ENCODE measurements around the gene RASGRF2.

The RASGRF2 gene

DNA sequence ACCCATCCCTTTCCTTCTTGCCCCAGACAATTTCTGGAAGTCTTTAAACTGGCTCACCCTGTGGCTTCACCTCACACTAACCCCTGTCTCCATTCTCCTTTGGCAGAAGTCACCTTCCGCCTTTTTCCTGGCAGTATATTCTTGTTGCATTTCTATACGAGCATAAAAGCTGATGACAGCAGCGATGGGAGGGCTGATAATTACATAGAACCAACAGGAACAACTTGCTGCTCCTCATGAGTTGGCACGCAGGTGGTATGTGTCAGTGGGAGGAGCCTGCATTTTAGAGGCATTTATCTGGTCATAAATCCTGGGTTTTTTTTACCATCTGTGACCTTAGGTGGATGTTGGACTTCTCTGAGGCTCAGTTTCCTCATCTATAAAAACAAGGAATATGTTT is 211.6 kb downstream of the RASGRF2 start:
- DNase-seq (ENCODE audit: low read depth in 2 of 2) = no peak

- no peak for DNase-seq (ENCODE audit: low read depth in 2 of 2)
Measured at GRCh38 chr5:81172710-81173109, 212.5 kb downstream of the RASGRF2 start.

DNA sequence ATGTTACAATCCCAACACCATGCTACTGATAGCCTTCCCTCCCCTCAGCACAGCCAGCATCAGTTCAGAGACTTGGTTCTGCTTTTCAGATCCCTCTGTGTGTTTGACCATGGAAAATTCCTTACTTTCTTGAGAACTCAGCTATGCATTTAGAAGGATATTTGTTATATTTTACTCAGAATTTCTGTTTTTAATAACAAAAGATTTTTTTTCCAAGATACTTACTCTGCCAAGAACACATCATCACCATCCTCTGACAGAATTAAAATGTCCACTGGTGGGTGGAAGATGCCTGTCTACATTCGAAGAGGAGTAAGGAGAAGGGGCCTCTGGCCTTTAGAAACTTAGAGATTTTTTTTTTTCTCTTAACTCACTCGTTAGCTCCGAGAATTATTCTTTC is 216.9 kb downstream of the RASGRF2 start:
- DNase-seq (ENCODE audit: low read depth in 2 of 2) = no peak

DNA sequence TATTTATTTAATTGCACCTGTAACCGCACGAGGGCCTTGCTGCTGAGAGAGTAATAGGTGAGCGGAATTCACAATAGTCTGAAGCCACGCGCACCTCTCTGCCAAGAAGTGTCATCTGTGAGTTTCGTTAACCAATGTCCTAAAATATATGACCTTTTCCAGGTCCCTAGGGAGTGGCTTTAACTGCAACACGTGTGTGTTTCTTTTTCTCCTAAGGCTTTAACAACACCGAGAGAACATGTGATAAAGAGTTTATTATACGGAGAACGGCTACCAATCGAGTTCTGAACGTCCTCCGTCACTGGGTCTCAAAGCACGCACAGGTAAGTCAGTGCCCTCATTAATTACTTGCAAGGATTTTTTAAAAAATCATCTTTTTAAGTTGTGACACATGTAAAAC is 219.8 kb downstream of the RASGRF2 start:
- DNase-seq (ENCODE audit: low read depth in 2 of 2) = no peak

- DNase-seq (ENCODE audit: low read depth in 2 of 2) = no peak
Measured at GRCh38 chr5:81180780-81181460, 220.8 kb downstream of the RASGRF2 start.

DNA sequence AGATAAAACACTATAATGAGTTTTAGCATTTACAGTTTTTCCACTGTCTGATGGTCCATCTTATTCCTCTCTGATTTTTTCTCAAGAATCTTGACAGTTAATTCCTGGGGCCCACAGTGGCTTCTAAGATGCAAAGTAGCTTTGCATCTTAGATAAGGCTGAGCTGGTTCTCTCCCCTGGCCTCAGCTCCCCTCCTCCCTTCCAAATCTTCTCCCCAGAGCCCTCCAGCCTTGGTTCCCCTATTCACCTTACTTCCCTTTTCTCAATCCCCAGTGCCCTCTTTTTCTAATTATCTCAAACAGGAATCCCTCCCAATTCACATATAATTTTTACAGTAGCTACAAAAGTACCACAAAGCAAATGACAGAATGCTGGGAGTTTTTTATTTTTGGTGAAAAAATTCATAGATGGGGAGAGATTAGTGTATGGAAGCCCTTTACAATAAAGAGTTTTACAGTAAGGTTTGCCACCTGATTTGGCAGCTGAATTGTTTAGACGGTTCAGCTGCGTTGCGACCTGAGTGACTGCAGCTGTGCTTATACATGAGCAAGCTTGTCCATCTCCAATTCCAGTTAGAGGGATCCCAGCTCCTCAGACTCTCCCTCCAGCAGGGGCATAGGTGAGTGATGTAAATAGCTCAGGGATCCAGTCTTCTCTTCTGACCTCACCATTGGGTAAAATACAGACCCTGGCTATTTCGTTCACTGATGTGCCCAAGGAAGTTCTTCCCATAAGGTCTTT is 221.6 kb downstream of the RASGRF2 start:
- DNase-seq (ENCODE audit: low read depth in 2 of 2) = no peak

DNA sequence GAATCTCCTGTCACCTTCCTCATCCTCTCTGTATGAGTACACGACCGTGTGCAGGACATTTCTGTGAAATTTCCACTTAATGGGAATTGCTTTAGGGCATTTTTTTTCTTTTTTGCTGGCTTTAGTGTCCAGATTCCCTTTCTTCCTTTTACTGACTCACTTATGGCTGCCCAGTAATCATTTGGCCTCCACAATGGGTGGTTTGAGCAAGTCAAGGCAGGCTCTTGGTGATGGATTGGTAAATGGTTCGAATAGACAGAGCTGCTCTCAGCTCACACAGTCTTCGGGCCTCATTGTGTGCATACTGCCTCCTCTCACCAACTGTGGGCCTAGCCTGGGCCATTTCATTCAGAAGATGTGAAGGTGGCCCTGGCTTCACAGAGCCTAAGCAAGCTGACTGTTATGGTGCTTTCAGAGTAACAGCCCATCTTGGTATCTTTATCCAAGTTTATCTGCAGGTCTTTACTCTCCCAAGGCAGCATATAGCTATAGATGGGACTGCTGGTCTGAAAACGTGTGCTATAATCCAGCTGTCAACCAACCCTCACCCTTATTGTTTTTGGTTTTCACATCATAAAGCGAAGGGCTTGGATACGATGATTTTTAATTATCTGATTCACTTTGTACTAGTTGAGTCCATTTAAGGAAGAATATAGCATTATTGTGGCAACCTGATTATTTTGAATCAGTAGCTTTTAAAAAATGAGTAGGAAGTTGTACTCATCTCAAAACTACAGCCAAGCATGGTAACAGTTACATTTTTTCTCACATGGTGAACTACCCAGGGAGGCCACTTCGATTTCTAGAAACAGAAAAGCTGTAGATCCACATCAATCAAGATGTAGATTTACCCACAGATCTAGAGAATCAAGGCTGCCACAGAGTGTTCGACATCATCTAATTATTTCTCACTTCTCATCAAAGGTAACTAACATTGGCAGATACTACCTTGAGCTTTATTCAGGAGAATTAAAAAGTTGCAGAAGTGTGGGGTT is 222.5 kb downstream of the RASGRF2 start:
- no peak for DNase-seq (ENCODE audit: low read depth in 2 of 2)

- no peak for DNase-seq (ENCODE audit: low read depth in 2 of 2)
Measured at GRCh38 chr5:81183811-81184748, 223.9 kb downstream of the RASGRF2 start.

DNA sequence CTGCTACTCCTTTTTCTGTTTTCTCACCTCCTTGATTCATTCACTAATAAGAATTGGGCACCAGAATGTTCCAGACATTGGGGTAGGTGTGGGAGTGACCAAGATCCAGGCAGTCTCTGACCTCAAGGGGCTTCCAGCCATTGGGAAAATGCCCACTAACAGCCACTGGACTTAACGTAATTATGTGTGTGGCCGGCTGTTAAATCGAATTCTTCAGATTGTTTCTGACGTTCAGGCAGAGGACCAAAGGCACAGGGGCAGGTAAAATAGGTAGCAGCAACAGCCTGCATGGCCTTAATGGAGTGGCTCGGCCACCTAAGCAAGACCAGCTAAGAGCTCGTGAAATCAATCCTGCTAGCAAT is 224.6 kb downstream of the RASGRF2 start:
- DNase-seq (ENCODE audit: low read depth in 2 of 2) = no peak

GRCh38 chr5:81187885-81188284 is 227.7 kb downstream of the RASGRF2 start:
- DNase-seq (ENCODE audit: low read depth in 2 of 2) = no peak

- no peak for DNase-seq (ENCODE audit: low read depth in 2 of 2)
Measured at GRCh38 chr5:81188962-81189361, 228.8 kb downstream of the RASGRF2 start.

DNA sequence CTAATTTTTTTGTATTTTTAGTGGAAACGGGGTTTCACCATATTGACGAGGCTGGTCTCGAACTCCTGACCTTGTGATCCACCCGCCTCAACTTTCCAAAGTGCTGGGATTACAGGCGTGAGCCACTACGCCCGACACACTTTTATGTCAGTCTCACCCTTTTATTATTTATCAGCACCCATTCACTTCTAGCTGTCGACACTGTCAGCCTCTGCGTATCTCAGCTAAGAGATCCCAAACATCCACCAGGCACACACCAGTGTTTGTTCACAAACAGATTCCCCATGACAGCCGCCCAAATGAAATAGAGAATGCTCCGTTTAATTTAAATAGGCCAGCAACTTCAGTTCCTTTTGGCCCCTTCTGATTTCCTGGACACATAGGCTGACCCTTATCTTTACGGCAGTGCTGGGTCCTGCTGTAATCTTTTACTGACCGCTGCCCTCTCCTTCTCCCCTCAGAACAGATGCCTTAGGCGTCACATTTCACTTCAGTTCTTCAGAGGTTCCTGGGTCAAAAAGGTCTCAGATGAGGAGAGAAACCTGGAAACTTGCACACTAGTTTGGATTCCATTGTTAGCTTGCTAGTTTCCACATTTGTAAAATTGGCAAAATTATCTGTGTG is 229.8 kb downstream of the RASGRF2 start:
- DNase-seq (ENCODE audit: low read depth in 2 of 2) = no peak

DNA sequence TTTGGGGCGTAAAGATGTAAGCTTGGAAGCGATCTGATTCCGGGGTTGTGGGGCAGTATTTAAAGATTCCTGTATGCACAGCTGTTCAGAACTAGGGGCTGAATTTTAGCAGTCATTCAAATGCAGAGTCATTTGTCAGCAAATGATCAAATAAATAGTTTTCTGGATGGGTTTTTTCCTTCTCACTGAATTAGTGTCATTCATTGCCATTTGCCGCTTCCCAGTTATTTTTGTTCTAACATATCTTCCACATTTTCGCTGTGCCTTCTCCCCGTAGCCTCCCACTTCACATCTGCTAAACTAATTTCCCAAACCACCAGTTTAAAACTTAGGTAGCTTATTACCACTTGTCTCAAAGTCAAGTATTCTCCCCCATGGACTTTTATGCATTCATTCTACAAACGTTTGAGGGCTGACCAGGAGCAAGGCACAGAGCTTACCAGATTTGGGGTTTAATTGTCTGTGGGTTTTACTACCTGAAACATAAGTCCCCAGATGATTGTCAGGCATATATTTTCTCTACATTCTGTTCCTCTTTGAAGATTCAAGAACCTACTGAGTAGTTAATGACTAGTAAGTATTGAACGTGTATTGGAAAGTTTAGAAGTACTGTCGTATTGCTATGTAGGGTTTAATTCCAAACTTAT is 231.7 kb downstream of the RASGRF2 start:
- DNase-seq (ENCODE audit: low read depth in 2 of 2) = no peak

DNA sequence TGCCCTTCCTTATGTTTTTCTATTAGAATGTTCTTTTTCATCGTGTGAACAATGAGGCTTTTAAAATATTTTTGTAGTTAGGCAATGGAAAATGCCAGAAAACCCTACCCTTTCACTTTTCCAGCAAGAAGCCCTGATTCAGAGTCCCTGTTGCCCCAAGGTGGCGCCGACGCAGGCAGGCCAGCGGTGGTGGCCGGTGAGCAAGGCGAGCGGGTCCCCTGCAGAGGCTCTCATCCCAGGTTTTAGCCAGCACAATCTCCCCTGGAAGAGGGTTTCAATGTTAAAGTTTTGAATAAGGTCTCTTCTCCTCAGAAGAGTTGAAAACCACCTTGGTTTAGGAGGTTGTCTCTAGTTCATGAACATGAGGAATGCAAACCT is 232.2 kb downstream of the RASGRF2 start:
- DNase-seq (ENCODE audit: low read depth in 2 of 2) = no peak

DNA sequence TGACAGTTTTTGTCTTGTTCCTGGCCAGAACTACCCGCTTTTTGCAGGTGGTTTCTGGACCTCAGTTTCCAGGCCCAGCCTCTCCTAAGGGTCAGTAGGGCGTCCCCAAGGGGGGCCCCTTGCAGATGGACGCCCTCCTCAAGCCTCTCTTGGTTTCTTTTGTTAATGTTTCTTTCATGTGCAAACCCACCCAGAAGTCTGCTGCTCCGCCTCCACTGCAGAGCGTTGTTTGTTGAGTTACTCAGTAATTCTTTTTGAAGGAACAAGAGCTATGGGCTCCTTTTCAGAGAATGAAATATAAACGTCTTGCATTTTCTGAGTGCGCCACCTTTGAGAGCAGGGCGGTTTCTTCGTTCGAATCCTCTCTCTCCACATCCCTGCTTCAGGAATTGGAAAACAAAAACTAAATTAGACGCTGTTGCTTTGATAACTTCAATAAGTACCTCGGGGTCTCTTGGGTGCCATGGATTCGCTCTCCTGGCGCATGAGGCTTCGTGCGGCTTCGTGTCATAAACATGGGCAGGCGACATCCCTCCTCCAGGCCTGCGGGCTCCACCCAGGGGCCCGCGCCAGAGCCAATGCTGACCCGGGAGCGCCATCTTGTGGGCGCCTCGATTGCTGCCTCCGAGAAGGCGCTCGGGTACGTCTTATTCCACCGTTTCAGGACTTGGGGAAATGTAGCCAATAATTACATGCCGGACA is 234.6 kb downstream of the RASGRF2 start:
- DNase-seq (ENCODE audit: low read depth in 2 of 2) = peak; percentile 34 to 75

DNA sequence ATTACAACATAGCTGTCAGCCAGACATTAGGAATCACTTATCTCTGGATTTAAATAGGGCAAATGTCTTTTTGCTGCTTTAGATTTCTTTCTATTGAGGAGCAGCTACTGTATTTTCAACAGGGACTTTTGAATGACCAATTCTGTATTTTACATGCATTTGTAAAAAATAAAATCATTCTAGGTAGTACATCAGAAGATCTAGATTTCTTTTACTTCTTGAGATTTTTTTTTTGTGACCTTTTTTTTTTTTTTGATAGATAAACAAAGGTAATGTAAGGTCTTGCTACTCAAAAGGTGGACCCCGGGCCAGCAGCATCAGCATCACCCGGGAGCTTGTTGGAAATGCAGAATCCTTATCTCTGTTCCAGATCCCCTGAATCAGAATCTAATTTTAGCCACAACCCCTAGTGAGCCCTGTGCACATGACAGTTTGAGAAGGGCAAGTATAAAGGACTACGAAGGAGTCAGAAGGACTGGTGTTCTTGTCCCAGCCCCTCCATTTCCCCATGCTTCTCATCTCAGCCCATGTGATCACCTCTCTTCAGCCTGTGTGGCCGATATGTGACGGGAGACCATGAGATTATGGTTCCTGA is 235.3 kb downstream of the RASGRF2 start:
- DNase-seq (ENCODE audit: low read depth in 2 of 2) = no peak

DNA sequence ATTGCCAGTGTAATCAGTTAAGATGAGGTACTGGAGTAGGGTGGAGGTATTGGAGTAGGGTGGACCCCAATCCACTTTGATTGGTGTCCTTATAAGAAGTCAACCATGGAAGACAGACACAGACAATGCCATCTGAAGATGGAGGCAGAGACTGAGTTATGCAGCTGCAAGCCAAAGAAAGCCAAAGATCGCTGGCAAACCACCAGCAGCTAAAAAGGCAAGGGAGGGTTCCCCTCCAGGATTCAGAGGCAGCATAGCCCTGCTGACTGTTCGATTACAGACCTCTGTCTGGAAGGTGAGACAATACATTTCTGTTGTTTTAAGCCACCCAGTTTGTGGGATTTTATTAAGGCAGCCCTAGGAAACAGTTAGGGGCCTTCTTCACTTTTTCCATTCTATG is 242.5 kb downstream of the RASGRF2 start:
- no peak for DNase-seq (ENCODE audit: low read depth in 2 of 2)

DNA sequence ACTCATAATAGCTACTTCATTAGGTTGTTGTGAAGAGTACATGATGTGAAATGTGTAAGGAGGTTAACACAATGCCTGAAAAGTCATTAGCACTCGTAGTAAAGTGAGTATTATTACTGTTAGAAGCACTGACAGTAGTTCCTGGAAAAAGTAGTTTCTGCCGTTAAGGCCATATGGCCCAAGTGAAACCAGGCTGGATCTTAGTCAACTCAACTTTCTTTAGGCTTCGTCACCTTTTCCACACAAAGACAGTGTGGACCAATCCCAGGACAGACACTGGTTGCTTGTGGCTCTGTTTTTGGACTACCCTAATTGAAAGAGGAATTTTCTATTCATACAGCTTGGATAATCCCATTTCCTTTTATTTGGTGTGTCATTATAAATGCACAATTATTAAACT is 243.6 kb downstream of the RASGRF2 start:
- no peak for DNase-seq (ENCODE audit: low read depth in 2 of 2)

- DNase-seq (ENCODE audit: low read depth in 2 of 2) = no peak
Measured at GRCh38 chr5:81204205-81204604, 244.0 kb downstream of the RASGRF2 start.

Data from stimulated activated CD4-positive, alpha-beta T cell treated with anti-CD3 and anti-CD28 coated beads, Interleukin-1b, Interleukin-23, amount 100 ng/mL, for 1 hour (primary cell).